H1 (cell line): ENCODE measurements around the gene PRSS21. TPM values are rescaled to one million over a fixed set of nuclear protein-coding genes. Genes with fewer than 3 reads are reported as not detected.

Experiments used
- CTCF ChIA-PET: fragments of 300-600 bp; sonication (Branson Sonifier 250); formaldehyde crosslinking; loops from one replicate; lab custom pipeline; 2021; ENCODE audit not compliant: partially characterized antibody; lab: Charles Lee
- POLR2A ChIA-PET: fragments of 300-600 bp; sonication (Branson Sonifier 250); formaldehyde crosslinking; loops from one replicate; lab custom pipeline; 2021; ENCODE audit warnings: inconsistent platforms; ENCODE audit not compliant: partially characterized antibody; lab: Charles Lee
- DNase-seq, 2 experiments: peaks; one replicate each; pipeline versions ENCODE4 v3.0.0 to v3.0.0-alpha.2; 2010 to 2022; ENCODE audit warnings: low spot score in 2 of 2, low read depth in 1 of 2, mixed read lengths in 1 of 2
- FAIRE-seq: peaks from 2 replicates; lab custom pipeline; 2011; peaks lifted over from hg19 to GRCh38; lab: Jason Lieb, UNC
- H2AFZ ChIP-seq: 2 replicates; pipeline ENCODE4 v1.8.1; 2012; ENCODE audit warnings: low read length, inconsistent platforms
- H2AK5ac ChIP-seq: 2 replicates; pipeline ENCODE4 v1.6.1; 2013; ENCODE audit warnings: low read depth, low read length
- H2BK120ac ChIP-seq: replicated peaks from 2 replicates; pipeline ENCODE3; 2013; ENCODE audit warnings: low read depth, low read length, inconsistent platforms
- H2BK12ac ChIP-seq: 2 replicates; pipeline ENCODE4 v1.6.1; 2013; ENCODE audit warnings: low read depth, low read length
- H2BK15ac ChIP-seq: 2 replicates; pipeline ENCODE4 v1.6.1; 2013; ENCODE audit warnings: low read length
- H2BK20ac ChIP-seq: 2 replicates; pipeline ENCODE4 v1.6.1; 2013; ENCODE audit warnings: low read length
- H2BK5ac ChIP-seq: 2 replicates; pipeline ENCODE4 v1.6.1; 2013; ENCODE audit warnings: low read depth, low read length
- H3K14ac ChIP-seq: 2 replicates; pipeline ENCODE4 v1.6.1; 2013; ENCODE audit warnings: inconsistent platforms; ENCODE audit not compliant: insufficient read length
- H3K18ac ChIP-seq: 2 replicates; pipeline ENCODE4 v1.6.1; 2013; ENCODE audit warnings: low read length; ENCODE audit errors: extremely low read depth
- H3K23ac ChIP-seq: 2 replicates; pipeline ENCODE4 v1.6.1; 2013; ENCODE audit warnings: inconsistent platforms; ENCODE audit not compliant: insufficient read length
- H3K23me2 ChIP-seq: 2 replicates; pipeline ENCODE4 v1.6.1; 2013; ENCODE audit warnings: low read depth, low read length
- H3K27ac ChIP-seq: 2 replicates; pipeline ENCODE4 v1.6.1; 2011; ENCODE audit warnings: low read depth, low read length, inconsistent platforms
- H3K27me3 ChIP-seq, 4 experiments: replicated peaks in 1 of 4; 1 replicate in 1 of 4; 2 replicates in 3 of 4; pipeline versions ENCODE4 v1.6.1 to v1.8.1; 2011 to 2013; ENCODE audit warnings: low read length in 3 of 4, mild to moderate bottlenecking in 3 of 4, inconsistent platforms in 2 of 4, mixed read lengths in 2 of 4, moderate library complexity in 1 of 4; ENCODE audit not compliant: control insufficient read depth in 3 of 4, insufficient read depth in 3 of 4; ENCODE audit errors: extremely low read depth in 1 of 4
- H3K36me3 ChIP-seq, 4 experiments: 2 replicates each; pipeline versions ENCODE4 v1.6.1 to v1.8.1; 2011 to 2013; ENCODE audit warnings: mild to moderate bottlenecking in 4 of 4, low read length in 3 of 4, moderate library complexity in 2 of 4, control low read depth in 1 of 4, inconsistent platforms in 1 of 4; ENCODE audit not compliant: insufficient read depth in 4 of 4, control insufficient read depth in 2 of 4
- H3K4ac ChIP-seq: replicated peaks from 2 replicates; pipeline ENCODE3; 2013; ENCODE audit warnings: low read length, low read depth, mixed read lengths, inconsistent platforms; ENCODE audit not compliant: insufficient read length
- H3K4me1 ChIP-seq, 4 experiments: replicated peaks in 1 of 4; 1 replicate in 1 of 4; 2 replicates in 3 of 4; pipeline versions ENCODE4 v1.6.1 to v1.8.1; 2011 to 2013; ENCODE audit warnings: low read length in 3 of 4, inconsistent platforms in 2 of 4, mixed read lengths in 1 of 4; ENCODE audit not compliant: insufficient read depth in 4 of 4, control insufficient read depth in 3 of 4
- H3K4me2 ChIP-seq, 2 experiments: 2 replicates each; pipeline versions ENCODE4 v1.6.1 to v1.8.1; 2011 to 2013; ENCODE audit warnings: low read depth in 2 of 2, low read length in 2 of 2, control low read depth in 1 of 2, inconsistent platforms in 1 of 2, mild to moderate bottlenecking in 1 of 2; ENCODE audit not compliant: insufficient read depth in 1 of 2
- H3K4me3 ChIP-seq, 4 experiments: fragments of 200-600, 300-600 bp in 1 of 4; sonication (generic), shearing (Covaris generic), sonication (Bioruptor Twin) in 1 of 4; 2 replicates each; pipeline versions ENCODE4 v1.5.1 to v1.8.1; 2011 to 2016; ENCODE audit warnings: low read length in 4 of 4, low read depth in 3 of 4, control low read depth in 2 of 4, inconsistent platforms in 2 of 4, mild to moderate bottlenecking in 2 of 4, mixed read lengths in 1 of 4, moderate library complexity in 1 of 4; ENCODE audit not compliant: insufficient read depth in 2 of 4; ENCODE audit errors: extremely low read depth in 1 of 4
- H3K56ac ChIP-seq: replicated peaks from 2 replicates; pipeline ENCODE3; 2013; ENCODE audit warnings: low read depth, mild to moderate bottlenecking, mixed read lengths, low read length, inconsistent platforms; ENCODE audit not compliant: insufficient read length
- H3K79me1 ChIP-seq: 2 replicates; pipeline ENCODE4 v1.6.1; 2013; ENCODE audit warnings: low read depth, low read length, control low read depth
- H3K79me2 ChIP-seq, 2 experiments: 2 replicates each; pipeline versions ENCODE4 v1.6.1 to v1.8.1; 2012 to 2013; ENCODE audit warnings: low read length in 2 of 2, mild to moderate bottlenecking in 2 of 2, inconsistent platforms in 1 of 2; ENCODE audit not compliant: insufficient read depth in 2 of 2, control insufficient read depth in 1 of 2
- H3K9ac ChIP-seq, 4 experiments: replicated peaks in 1 of 4; 1 replicate in 1 of 4; 2 replicates in 3 of 4; pipeline versions ENCODE4 v1.6.1 to v1.8.1; 2011 to 2013; ENCODE audit warnings: low read depth in 3 of 4, low read length in 3 of 4, control low read depth in 2 of 4, mild to moderate bottlenecking in 2 of 4, moderate library complexity in 2 of 4, inconsistent platforms in 1 of 4; ENCODE audit errors: extremely low read depth in 1 of 4
- H3K9me3 ChIP-seq, 2 experiments: 2 replicates each; pipeline versions ENCODE4 v1.6.1 to v1.8.1; 2012 to 2013; ENCODE audit warnings: mild to moderate bottlenecking in 2 of 2, moderate library complexity in 2 of 2, control low read depth in 1 of 2, inconsistent platforms in 1 of 2, low read depth in 1 of 2, low read length in 1 of 2, mixed read lengths in 1 of 2; ENCODE audit not compliant: insufficient read depth in 2 of 2
- H4K20me1 ChIP-seq, 2 experiments: replicated peaks in 1 of 2; 2 replicates each; pipeline versions ENCODE3 to v1.8.1; 2011 to 2013; ENCODE audit warnings: inconsistent platforms in 2 of 2, low read length in 2 of 2, mild to moderate bottlenecking in 1 of 2; ENCODE audit not compliant: insufficient read depth in 2 of 2, control insufficient read depth in 1 of 2
- H4K5ac ChIP-seq: 2 replicates; pipeline ENCODE4 v1.6.1; 2013; ENCODE audit warnings: low read length, low read depth, mixed read lengths, inconsistent platforms; ENCODE audit not compliant: insufficient read length
- H4K8ac ChIP-seq: 2 replicates; pipeline ENCODE4 v1.8.0; 2013; ENCODE audit warnings: mild to moderate bottlenecking, moderate library complexity, low read length, inconsistent platforms; ENCODE audit not compliant: insufficient read depth; ENCODE audit errors: extremely low read depth
- H4K91ac ChIP-seq: replicated peaks from 2 replicates; pipeline ENCODE3; 2013; ENCODE audit warnings: low read length, mixed read lengths, inconsistent platforms; ENCODE audit not compliant: insufficient read length
- EGR1 ChIP-seq: IDR thresholded peaks from 2 replicates; pipeline ENCODE4 v1.6.1; 2011; ENCODE audit warnings: low read depth, low read length, borderline replicate concordance
- RAD21 ChIP-seq, 2 experiments: IDR thresholded peaks in 1 of 2; conservative IDR thresholded peaks in 1 of 2; 2 replicates each; pipeline ENCODE4 v1.6.1; 2011; ENCODE audit warnings: low read depth in 2 of 2, low read length in 2 of 2, improper control_type of control experiment in 1 of 2, inconsistent platforms in 1 of 2, mild to moderate bottlenecking in 1 of 2, moderate library complexity in 1 of 2
- SP4 ChIP-seq: IDR thresholded peaks from 2 replicates; pipeline ENCODE4 v1.6.1; 2012; ENCODE audit warnings: low read length, inconsistent platforms
- SRF ChIP-seq: IDR thresholded peaks from 2 replicates; pipeline ENCODE4 v1.6.1; 2011; ENCODE audit warnings: mild to moderate bottlenecking, low read depth, low read length, moderate library complexity
- WGBS, 2 experiments: shearing (Covaris generic) in 1 of 2; methylation state at CpG; one replicate each; pipeline versions ENCODE4 v1.1.6 to v1.1.7; 2013 to 2015; ENCODE audit warnings: low lambda C conversion rate in 2 of 2, mixed read lengths in 2 of 2, inconsistent platforms in 1 of 2, low coverage in 1 of 2, missing lambda C conversion rate in 1 of 2; ENCODE audit not compliant: insufficient replicate concordance in 2 of 2, insufficient coverage in 1 of 2, insufficient read length in 1 of 2; ENCODE audit errors: extremely low coverage in 1 of 2, missing lambda C conversion rate in 1 of 2; 5-methylcytosine and 5-hydroxymethylcytosine counted together
- polyA plus RNA-seq, 7 experiments: library from polyadenylated mRNA; depleted of rRNA in 3 of 7; stranded (reverse) in 5 of 7; unstranded in 2 of 7; fragments of >200 nt in 5 of 7; fragments of 200-250 nt in 2 of 7; gene quantifications; 1 replicate in 5 of 7; 2 replicates in 1 of 7; 4 replicates in 1 of 7; pipeline versions ENCODE4 v1.2.1 to v1.2.3, GENCODE V29; 2011 to 2013; ENCODE audit warnings: missing spikeins in 2 of 7, mixed read lengths in 2 of 7
- total RNA-seq: library from RNA; stranded (reverse); fragmentation: NEBNext Ultra II Directional; extraction: Animal tissue kit (Norgen Biotek cat#: 25700); gene quantifications from 2 replicates; pipeline ENCODE4 v1.2.1, GENCODE V29; 2021

PRSS21 gene
- total and polyA plus RNA-seq, 2 of the 8 experiments (the other 6 are each of a cell fraction or from before 2014, with no cell fraction given), result 0.76 to 1.0 TPM

GRCh38 chr16:2852731-2853507, 35.9 kb downstream of the PRSS21 start:
- WGBS, 2 experiments, result 89% methylated on average over 34 of the region's 56 CpGs; no CpG with 5 or more reads in 1 of the 2 experiments
- Histone ChIP-seq H2BK5ac (no peak overlapping the region), H3K27me3 (peaks cover 0 to 12% (median 3%) of the 10 kb centered on the region in 4 experiments; a peak in 3 of 7 replicates), H2BK12ac (no peak overlapping the region), H3K79me1 (no peaks in the 10 kb centered on the region), H2BK15ac (no peak overlapping the region), H3K56ac (no peak overlapping the region), H2BK120ac (no peak overlapping the region), H2BK20ac (no peak overlapping the region), H3K14ac (no peak overlapping the region), H3K9ac (no peak overlapping the region), H3K9me3 (peaks cover 8 to 15% of the 10 kb centered on the region in 2 experiments), H2AFZ (no peak overlapping the region), H3K18ac (no peak overlapping the region), H3K4me3 (no peak overlapping the region), H4K91ac (no peak overlapping the region), H4K20me1 (no peaks in the 10 kb centered on the region), H3K4me1 (peaks cover 0 to 5% (median 0%) of the 10 kb centered on the region in 4 experiments; a peak in 1 of 7 replicates), H3K4me2 (no peak overlapping the region), H3K23me2 (peaks cover 6% of the 10 kb centered on the region; the same call in 1 of the 2 replicates), H3K79me2 (no peaks in the 10 kb centered on the region), H4K8ac (no peak overlapping the region), H3K23ac (no peak overlapping the region), H3K4ac (no peak overlapping the region), H3K27ac (no peak overlapping the region), H3K36me3 (peaks cover 0 to 3% (median 0%) of the 10 kb centered on the region in 4 experiments; a peak in 1 of 8 replicates), H4K5ac (no peak overlapping the region), H2AK5ac (no peak overlapping the region)
- FAIRE-seq (no peak), DNase-seq (no peak)
- TF ChIP-seq RAD21 (IDR thresholded peaks at IDR 0.05 in 1 of 2, conservative IDR thresholded peaks at IDR 0.05 in 1 of 2; ENCODE audit: low read depth in 2 of 2, low read length in 2 of 2) (no peak), SP4 (no peak), SRF (no peak), EGR1 (no peak)
- ChIA-PET POLR2A (interaction anchor here (1.1 to 1.3 kb wide), 2 partner anchors 15 kb away, joined by 3 read pairs; no protein-coding TSS in a partner anchor), CTCF (interaction anchor here (1.1 to 7.3 kb wide), 13 partner anchors 9 to 124 kb away, joined by 3 to 74 read pairs (median 7); no protein-coding TSS in a partner anchor)
